ENCODE measurements around the gene MYH2. TPM values are rescaled to one million over a fixed set of nuclear protein-coding genes. Genes with fewer than 3 reads are reported as not detected.

The MYH2 gene
- total RNA-seq, 1 donor: not detected

DNA sequence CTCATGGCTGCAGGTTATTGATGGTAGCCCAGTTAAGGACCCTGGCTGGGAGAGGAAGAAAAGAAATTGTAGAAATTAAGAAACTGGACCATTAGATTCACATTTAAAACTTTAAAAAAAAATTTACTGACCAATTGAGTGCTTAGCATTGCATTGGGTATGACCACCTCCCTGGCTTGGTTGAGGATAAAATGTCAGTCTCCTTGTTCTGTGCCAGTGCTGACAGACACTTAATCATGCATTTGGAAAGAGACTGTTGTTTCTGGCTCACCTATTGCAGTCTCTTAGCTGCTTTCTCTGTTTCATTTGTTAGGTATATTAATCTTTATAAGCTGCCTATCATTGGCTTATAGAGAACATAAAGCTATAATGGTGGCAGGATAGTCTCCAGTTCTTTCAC lies 32.8 kb downstream of the MYH2 start:
- Histone ChIP-seq H3K79me2 (ENCODE audit: insufficient read depth, low read length) (no peaks in the 10 kb centered on the region), H3K36me3 (ENCODE audit: insufficient read depth, low read length) (no peaks in the 10 kb centered on the region), H4K20me1 (ENCODE audit: insufficient read depth, low read length) (no peaks in the 10 kb centered on the region), H2AFZ (ENCODE audit: low read length) (no peak overlapping the region), H3K27me3 (ENCODE audit: insufficient read depth, low read length) (no peaks in the 10 kb centered on the region), H3K9me3 (ENCODE audit: low read depth, low read length) (no peaks in the 10 kb centered on the region), H3K4me1 (ENCODE audit: insufficient read depth, low read length) (no peaks in the 10 kb centered on the region), H3K4me3 (ENCODE audit: insufficient read depth, low read length) (no peak overlapping the region), H3K4me2 (ENCODE audit: insufficient read depth, low read length) (no peak overlapping the region), H3K27ac (ENCODE audit: low read depth, low read length) (no peak overlapping the region)
- no peak for DNase-seq (ENCODE audit: insufficient read length, low spot score, missing footprints)
- no peak for TF ChIP-seq CTCF (IDR thresholded peaks at IDR 0.05; ENCODE audit: extremely low read depth, low read depth, low read length)

GRCh38 chr17:10516065-10516464 lies 33.4 kb downstream of the MYH2 start:
- Histone ChIP-seq H3K4me2 (ENCODE audit: insufficient read depth, low read length) (no peak overlapping the region), H4K20me1 (ENCODE audit: insufficient read depth, low read length) (no peaks in the 10 kb centered on the region), H3K27me3 (ENCODE audit: insufficient read depth, low read length) (no peaks in the 10 kb centered on the region), H3K79me2 (ENCODE audit: insufficient read depth, low read length) (no peaks in the 10 kb centered on the region), H3K4me3 (ENCODE audit: insufficient read depth, low read length) (no peak overlapping the region), H3K36me3 (ENCODE audit: insufficient read depth, low read length) (no peaks in the 10 kb centered on the region), H3K4me1 (ENCODE audit: insufficient read depth, low read length) (no peaks in the 10 kb centered on the region), H2AFZ (ENCODE audit: low read length) (no peak overlapping the region), H3K9me3 (ENCODE audit: low read depth, low read length) (no peaks in the 10 kb centered on the region), H3K27ac (ENCODE audit: low read depth, low read length) (no peak overlapping the region)
- no peak for DNase-seq (ENCODE audit: insufficient read length, low spot score, missing footprints)
- no peak for TF ChIP-seq CTCF (IDR thresholded peaks at IDR 0.05; ENCODE audit: extremely low read depth, low read depth, low read length)

- Histone ChIP-seq H4K20me1 (ENCODE audit: insufficient read depth, low read length) (no peaks in the 10 kb centered on the region), H3K27ac (ENCODE audit: low read depth, low read length) (no peak overlapping the region), H3K9me3 (ENCODE audit: low read depth, low read length) (peaks cover 3% of the 10 kb centered on the region), H3K27me3 (ENCODE audit: insufficient read depth, low read length) (no peaks in the 10 kb centered on the region), H2AFZ (ENCODE audit: low read length) (no peak overlapping the region), H3K4me1 (ENCODE audit: insufficient read depth, low read length) (no peaks in the 10 kb centered on the region), H3K4me2 (ENCODE audit: insufficient read depth, low read length) (no peak overlapping the region), H3K79me2 (ENCODE audit: insufficient read depth, low read length) (no peaks in the 10 kb centered on the region), H3K4me3 (ENCODE audit: insufficient read depth, low read length) (no peak overlapping the region), H3K36me3 (ENCODE audit: insufficient read depth, low read length) (no peaks in the 10 kb centered on the region)
- no peak for DNase-seq (ENCODE audit: insufficient read length, low spot score, missing footprints)
- TF ChIP-seq CTCF (IDR thresholded peaks at IDR 0.05; ENCODE audit: extremely low read depth, low read depth, low read length): no peak
These were observed 36.0 kb downstream of the MYH2 start for GRCh38 chr17:10513299-10514067.

GRCh38 chr17:10512856-10513255 lies 36.6 kb downstream of the MYH2 start:
- H2AFZ ChIP-seq (ENCODE audit: low read length): no peak overlapping the region
- no peak overlapping the region for H3K27ac ChIP-seq (ENCODE audit: low read depth, low read length)

More at GRCh38 chr17:10512856-10513255, 36.6 kb downstream of the MYH2 start:
- Histone ChIP-seq H3K4me2 (ENCODE audit: insufficient read depth, low read length) (no peak overlapping the region), H4K20me1 (ENCODE audit: insufficient read depth, low read length) (no peaks in the 10 kb centered on the region), H3K27me3 (ENCODE audit: insufficient read depth, low read length) (no peaks in the 10 kb centered on the region), H3K9me3 (ENCODE audit: low read depth, low read length) (peaks cover 3% of the 10 kb centered on the region), H3K79me2 (ENCODE audit: insufficient read depth, low read length) (no peaks in the 10 kb centered on the region), H3K4me1 (ENCODE audit: insufficient read depth, low read length) (no peaks in the 10 kb centered on the region), H3K4me3 (ENCODE audit: insufficient read depth, low read length) (no peak overlapping the region), H3K36me3 (ENCODE audit: insufficient read depth, low read length) (no peaks in the 10 kb centered on the region)
- no peak for DNase-seq (ENCODE audit: insufficient read length, low spot score, missing footprints)
- TF ChIP-seq CTCF (IDR thresholded peaks at IDR 0.05; ENCODE audit: extremely low read depth, low read depth, low read length): no peak

All from osteoblast (primary cell).